NB4 (cell line): ENCODE measurements around the gene MED8.

Experiments
- DNase-seq: peaks from one replicate; pipeline ENCODE4 v3.0.0; 2010; ENCODE audit warnings: low read depth
- H3K4me3 ChIP-seq: one replicate; pipeline ENCODE4 v1.5.1; 2011; ENCODE audit warnings: mild to moderate bottlenecking, low read depth, low read length, moderate library complexity
- MYC ChIP-seq: IDR thresholded peaks from 2 replicates; pipeline ENCODE4 v1.6.1; 2011; ENCODE audit warnings: low read depth, low read length
- POLR2A ChIP-seq: IDR thresholded peaks from 2 replicates; pipeline ENCODE4 v1.6.1; 2011; ENCODE audit warnings: mild to moderate bottlenecking; ENCODE audit not compliant: insufficient read length; ENCODE audit errors: extremely low read depth
- TF ChIP-seq, protein P1 (sequence below): IDR thresholded peaks from one replicate; pipeline ENCODE4 v1.5.1; 2012; ENCODE audit warnings: low read depth, low read length
- TF ChIP-seq, protein P2 (sequence below): IDR thresholded peaks from 2 replicates; pipeline ENCODE4 v1.6.1; 2011; ENCODE audit warnings: low read depth, low read length

MED8 gene

DNA sequence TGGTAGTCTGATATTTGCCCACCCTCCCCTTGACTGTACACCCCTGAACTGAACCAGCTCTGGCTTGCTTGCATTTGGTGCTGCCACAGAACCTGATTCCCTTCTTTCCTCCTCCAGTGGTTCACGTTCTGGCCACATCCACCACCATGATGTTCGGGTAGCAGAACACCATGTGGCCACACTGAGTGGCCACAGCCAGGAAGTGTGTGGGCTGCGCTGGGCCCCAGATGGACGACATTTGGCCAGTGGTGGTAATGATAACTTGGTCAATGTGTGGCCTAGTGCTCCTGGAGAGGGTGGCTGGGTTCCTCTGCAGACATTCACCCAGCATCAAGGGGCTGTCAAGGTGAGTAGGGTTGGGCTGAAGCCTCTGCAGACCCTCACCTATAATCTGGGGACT is 29.0 kb downstream of the MED8 start:
- TF ChIP-seq POLR2A (no peak), MYC (no peak)
- TF ChIP-seq, protein P1, sequence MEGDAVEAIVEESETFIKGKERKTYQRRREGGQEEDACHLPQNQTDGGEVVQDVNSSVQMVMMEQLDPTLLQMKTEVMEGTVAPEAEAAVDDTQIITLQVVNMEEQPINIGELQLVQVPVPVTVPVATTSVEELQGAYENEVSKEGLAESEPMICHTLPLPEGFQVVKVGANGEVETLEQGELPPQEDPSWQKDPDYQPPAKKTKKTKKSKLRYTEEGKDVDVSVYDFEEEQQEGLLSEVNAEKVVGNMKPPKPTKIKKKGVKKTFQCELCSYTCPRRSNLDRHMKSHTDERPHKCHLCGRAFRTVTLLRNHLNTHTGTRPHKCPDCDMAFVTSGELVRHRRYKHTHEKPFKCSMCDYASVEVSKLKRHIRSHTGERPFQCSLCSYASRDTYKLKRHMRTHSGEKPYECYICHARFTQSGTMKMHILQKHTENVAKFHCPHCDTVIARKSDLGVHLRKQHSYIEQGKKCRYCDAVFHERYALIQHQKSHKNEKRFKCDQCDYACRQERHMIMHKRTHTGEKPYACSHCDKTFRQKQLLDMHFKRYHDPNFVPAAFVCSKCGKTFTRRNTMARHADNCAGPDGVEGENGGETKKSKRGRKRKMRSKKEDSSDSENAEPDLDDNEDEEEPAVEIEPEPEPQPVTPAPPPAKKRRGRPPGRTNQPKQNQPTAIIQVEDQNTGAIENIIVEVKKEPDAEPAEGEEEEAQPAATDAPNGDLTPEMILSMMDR, result no peak
- no peak for DNase-seq
- peak overlapping the region; percentile 77 for H3K4me3 ChIP-seq

DNA sequence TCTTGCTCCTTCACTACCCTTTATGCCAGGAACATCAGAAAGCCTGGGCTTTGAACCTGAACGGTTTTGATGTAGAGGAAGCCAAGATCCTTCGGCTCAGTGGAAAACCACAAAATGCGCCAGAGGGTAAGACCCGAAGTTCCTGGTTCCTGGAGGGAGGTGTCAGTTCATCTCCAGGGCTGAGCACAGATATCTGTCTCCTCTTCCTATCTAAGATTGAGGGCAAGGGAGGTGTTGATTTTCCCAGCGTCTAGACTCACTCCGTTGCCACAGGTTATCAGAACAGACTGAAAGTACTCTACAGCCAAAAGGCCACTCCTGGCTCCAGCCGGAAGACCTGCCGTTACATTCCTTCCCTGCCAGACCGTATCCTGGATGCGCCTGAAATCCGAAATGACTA is 29.9 kb downstream of the MED8 start:
- DNase-seq, result peak; percentile 25
- TF ChIP-seq, protein P1, result no peak
- no peak for TF ChIP-seq POLR2A
- no peak for TF ChIP-seq MYC
- TF ChIP-seq, protein P2, sequence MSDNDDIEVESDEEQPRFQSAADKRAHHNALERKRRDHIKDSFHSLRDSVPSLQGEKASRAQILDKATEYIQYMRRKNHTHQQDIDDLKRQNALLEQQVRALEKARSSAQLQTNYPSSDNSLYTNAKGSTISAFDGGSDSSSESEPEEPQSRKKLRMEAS, result no peak
- H3K4me3 ChIP-seq, result peak overlapping the region; percentile 77

DNA sequence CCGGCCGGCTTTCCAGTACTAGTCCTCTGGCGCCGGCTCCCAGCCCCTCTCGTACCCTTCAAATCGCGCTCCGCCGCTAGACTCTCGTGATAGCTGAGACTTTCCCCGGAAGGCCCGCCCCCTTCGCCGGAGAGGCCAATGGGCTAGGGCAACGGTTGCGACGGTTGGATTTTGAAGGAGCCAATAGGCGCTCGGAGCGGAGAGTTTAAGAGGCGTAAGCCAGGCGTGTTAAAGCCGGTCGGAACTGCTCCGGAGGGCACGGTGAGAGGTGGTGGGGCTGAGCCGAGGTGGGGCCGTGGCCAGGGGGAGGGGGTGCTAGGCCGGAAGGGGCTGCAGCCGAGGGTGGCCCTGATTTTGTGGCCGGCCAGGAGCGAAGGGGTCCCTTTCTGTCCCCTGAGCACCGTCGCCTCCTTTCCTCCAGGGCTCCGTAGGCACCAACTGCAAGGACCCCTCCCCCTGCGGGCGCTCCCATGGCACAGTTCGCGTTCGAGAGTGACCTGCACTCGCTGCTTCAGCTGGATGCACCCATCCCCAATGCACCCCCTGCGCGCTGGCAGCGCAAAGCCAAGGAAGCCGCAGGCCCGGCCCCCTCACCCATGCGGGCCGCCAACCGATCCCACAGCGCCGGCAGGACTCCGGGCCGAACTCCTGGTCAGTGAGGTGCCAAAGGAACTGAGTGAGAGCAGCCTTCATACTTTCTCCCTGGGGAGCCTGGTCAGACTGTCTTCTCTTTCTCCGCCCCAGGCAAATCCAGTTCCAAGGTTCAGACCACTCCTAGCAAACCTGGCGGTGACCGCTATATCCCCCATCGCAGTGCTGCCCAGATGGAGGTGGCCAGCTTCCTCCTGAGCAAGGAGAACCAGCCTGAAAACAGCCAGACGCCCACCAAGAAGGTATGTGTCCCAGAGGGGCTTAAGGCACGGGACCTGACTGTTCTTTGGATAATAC is 30.6 kb downstream of the MED8 start, which contains the start of gene CDC20:
TSS of gene CDC20 (plus strand) at position 236 of the 948 bp plus-strand sequence. CDS start at position 471, 235 bp downstream.
- peak; percentile 97 for DNase-seq
- TF ChIP-seq, protein P1, result no peak
- TF ChIP-seq MYC, result peak; percentile 60; the same call in 1 of the 2 replicates
- TF ChIP-seq, protein P2, result peak; percentile 81
- peak; percentile 46 for TF ChIP-seq POLR2A
- H3K4me3 ChIP-seq, result peak within 1 kb of the TSS; percentile 91

DNA sequence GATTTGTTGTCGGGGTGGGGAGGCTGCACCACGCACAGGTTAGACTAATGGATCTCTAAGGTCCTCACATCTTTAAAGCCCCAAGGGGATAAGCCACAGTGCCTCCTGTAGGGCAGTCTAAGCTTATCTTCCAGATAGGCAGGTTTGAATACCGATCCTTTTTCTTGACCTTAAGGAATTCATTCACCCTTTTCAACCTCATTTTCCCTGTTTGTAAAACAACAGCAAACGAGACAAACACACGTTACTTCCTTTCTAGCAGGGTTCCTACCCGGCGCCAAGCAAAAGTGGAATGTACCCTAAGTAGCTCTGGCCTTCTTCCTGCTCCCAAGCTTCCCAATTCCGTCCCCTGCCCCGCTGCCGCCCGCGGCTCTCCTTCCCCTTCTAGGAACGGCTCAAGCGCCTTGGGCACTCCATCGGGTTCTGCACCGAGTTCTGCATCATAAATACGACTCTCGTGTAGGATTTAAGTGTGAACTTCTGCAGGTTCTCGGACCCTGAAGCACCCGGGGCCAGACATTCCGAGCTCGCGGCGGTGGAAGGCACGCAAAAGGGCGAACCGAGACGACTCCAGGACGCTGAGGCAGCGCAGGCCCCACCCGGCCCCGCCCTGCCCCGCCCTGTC is 31.4 kb downstream of the MED8 start:
- H3K4me3 ChIP-seq, result peak overlapping the region; percentile 91
- DNase-seq, result peak; percentile 83
- TF ChIP-seq POLR2A (peak; percentile 61), MYC (no peak)
- TF ChIP-seq, protein P2, result no peak
- TF ChIP-seq, protein P1, result peak; percentile 52

DNA sequence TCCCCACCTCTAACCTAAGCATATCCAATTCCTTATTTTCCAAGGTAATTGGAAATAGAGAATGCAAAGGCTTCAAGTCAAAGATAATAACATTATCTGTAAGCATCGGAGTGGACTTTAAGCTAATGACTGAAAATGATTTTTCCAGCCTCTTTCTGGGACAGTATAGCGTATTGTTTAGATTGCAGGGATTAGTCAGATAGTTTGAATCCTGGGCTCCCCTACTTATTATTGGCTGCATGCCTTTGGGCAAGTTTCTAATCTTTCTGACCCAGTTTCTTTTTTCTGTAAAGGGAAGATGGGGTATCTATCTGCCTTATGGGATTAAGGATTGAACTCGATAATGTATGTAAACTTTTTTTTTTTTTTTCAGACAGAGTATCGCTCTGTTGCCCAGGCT is 32.3 kb downstream of the MED8 start:
- TF ChIP-seq MYC, result no peak
- TF ChIP-seq POLR2A, result no peak
- TF ChIP-seq, protein P2, result no peak
- H3K4me3 ChIP-seq, result no peak overlapping the region
- DNase-seq, result no peak

DNA sequence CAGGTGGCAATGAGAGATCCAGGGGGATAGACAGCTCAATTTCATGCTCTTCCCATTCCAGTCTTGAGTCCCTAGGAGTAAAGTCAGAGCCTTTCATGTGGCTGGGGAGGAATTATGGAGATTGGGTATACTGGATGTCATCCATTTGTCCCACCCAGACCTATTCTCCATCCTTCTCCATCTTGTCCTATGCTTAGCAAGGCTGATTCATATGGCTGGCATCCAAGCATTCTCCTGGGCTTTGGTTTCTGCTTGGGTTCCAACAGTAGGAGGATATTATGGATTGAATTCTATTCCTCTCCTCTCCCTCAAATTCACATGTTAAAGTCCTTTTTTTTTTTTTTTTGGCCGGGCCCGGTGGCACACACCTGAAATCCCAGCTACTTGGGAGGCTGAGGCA is 34.7 kb downstream of the MED8 start:
- no peak for DNase-seq
- TF ChIP-seq, protein P1, result no peak
- no peak for TF ChIP-seq POLR2A
- no peak for TF ChIP-seq MYC
- TF ChIP-seq, protein P2, result no peak
- H3K4me3 ChIP-seq, result no peak overlapping the region
